ENCODE results near the gene TUBB2A. TPM values are rescaled to one million over a fixed set of nuclear protein-coding genes. Genes with fewer than 3 reads are reported as not detected.

Gene TUBB2A
- total RNA-seq, 1 experiment from 2014 or later = 70.2 TPM

DNA sequence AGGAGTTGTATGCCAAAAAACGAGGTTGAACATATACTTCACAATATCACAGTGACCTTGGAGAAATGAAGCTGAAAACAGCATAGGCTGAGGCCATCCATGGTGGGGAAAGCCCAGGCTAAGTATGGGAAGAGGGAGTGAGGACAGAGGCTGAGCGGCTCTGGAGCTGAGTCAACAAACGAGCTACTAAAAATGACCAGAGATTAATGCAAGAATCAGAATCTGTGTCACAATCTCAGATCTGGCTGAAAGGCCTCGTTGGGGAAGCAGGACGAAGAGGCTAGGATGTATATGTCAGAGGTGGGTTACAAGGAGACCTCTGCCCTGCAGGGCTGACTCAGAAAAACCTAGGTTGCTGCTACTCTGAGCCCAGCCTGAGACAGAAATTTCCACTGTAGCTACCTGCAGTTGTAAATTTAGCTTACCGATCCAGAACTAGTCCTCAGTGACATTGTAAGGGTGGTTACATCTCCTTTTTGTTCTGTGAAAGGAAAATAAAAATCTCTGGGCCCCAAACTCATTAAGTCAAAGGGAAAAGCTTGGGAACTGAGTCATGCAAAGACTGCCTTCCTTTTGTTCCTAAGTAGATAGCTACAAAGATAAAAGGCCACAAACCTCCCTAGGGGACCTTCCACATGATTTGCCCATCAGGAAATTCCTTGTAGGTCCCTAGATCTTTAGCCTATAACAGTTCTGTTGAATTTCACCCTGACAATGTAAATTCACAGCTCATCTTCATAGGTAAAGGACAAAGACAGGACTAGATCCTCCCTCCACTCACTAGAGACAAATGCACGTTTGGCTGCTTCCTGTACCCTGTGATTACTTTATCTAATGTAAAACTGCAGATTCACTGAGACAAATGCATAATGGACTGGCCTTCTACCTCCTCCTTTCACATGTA is 8.5 kb upstream of the TUBB2A start:
- Histone ChIP-seq H3K9me3 (ENCODE audit: low read length) (no peaks in the 10 kb centered on the region), H3F3A (ENCODE audit: low read length, unreplicated experiment) (no peaks in the 10 kb centered on the region), H3K4me3 (ENCODE audit: low read length) (no peak overlapping the region), H3K4me1 (ENCODE audit: insufficient read depth, low read length) (peaks cover 19% of the 10 kb centered on the region), H3K9ac (ENCODE audit: low read length) (no peak overlapping the region), H3K36me3 (ENCODE audit: low read depth, low read length) (no peaks in the 10 kb centered on the region), H3K27ac (ENCODE audit: low read length) (no peak overlapping the region), H4K20me1 (ENCODE audit: low read length) (no peaks in the 10 kb centered on the region), H3K9me2 (replicated peaks; ENCODE audit: low read length) (no peaks in the 10 kb centered on the region), H3K27me3 (ENCODE audit: low read length) (no peaks in the 10 kb centered on the region), H3K79me2 (ENCODE audit: low read length) (no peaks in the 10 kb centered on the region), H2AFZ (ENCODE audit: low read length) (no peak overlapping the region), H3K4me2 (ENCODE audit: low read length) (no peak overlapping the region)
- BruUV-seq (replicated peaks) = no TSS peak
- POLR2A ChIA-PET (ENCODE audit: unreplicated experiment) = no interaction called here
- TF ChIP-seq EZH2 (IDR thresholded peaks at IDR 0.05; ENCODE audit: low read length, unreplicated experiment) = no peak
- TF ChIP-seq CTCF (conservative IDR thresholded peaks at IDR 0.05; ENCODE audit: low read depth, low read length) = no peak
- TF ChIP-seq EZH2phosphoT487 (IDR thresholded peaks at IDR 0.05; ENCODE audit: borderline replicate concordance, low read length) = no peak
- DNase-seq (peak; percentile 35), ATAC-seq (no peak)
- CTCF ChIA-PET = no interaction called here
- intact Hi-C loops (cut with micrococcal nuclease) = no loop called here

DNA sequence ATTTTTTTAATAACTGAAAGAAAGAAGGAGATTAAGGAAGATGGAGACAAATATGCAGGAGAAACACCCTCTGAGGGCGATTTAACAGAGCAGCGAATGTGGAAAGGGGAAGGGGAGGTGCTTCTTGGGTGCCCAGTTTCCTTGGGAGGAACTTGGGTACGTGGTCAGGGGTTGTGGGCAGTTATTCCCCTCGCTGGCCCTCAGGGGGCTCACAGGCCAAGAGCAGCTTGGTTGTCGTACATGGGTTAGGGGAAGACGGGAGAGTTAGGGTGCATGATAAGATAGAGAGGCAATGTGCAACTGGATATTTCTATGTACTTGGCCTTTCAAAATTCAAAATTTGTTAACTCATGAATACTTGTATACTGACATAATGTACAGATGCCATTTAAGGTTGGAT is 7.0 kb upstream of the TUBB2A start:
- no peak overlapping the region for H3K4me3 ChIP-seq (ENCODE audit: low read length)
- H3K9ac ChIP-seq (ENCODE audit: low read length) = no peak overlapping the region
- ChIA-PET CTCF (no interaction called here), POLR2A (ENCODE audit: unreplicated experiment) (no interaction called here)
- H3K9me3 ChIP-seq (ENCODE audit: low read length) = no peaks in the 10 kb centered on the region
- H3K79me2 ChIP-seq (ENCODE audit: low read length) = no peaks in the 10 kb centered on the region
- H3K36me3 ChIP-seq (ENCODE audit: low read depth, low read length) = no peaks in the 10 kb centered on the region
- TF ChIP-seq EZH2 (IDR thresholded peaks at IDR 0.05; ENCODE audit: low read length, unreplicated experiment) (no peak), CTCF (conservative IDR thresholded peaks at IDR 0.05; ENCODE audit: low read depth, low read length) (no peak), EZH2phosphoT487 (IDR thresholded peaks at IDR 0.05; ENCODE audit: borderline replicate concordance, low read length) (no peak)
- DNase-seq (no peak), ATAC-seq (no peak)
- intact Hi-C loops (cut with micrococcal nuclease) = no loop called here
- BruUV-seq (replicated peaks) = no TSS peak
- no peak overlapping the region for H3K27ac ChIP-seq (ENCODE audit: low read length)
- H2AFZ ChIP-seq (ENCODE audit: low read length) = no peak overlapping the region
- H3F3A ChIP-seq (ENCODE audit: low read length, unreplicated experiment) = no peaks in the 10 kb centered on the region
- H3K27me3 ChIP-seq (ENCODE audit: low read length) = no peaks in the 10 kb centered on the region
- no peaks in the 10 kb centered on the region for H3K9me2 ChIP-seq (replicated peaks; ENCODE audit: low read length)
- peaks cover 26% of the 10 kb centered on the region for H3K4me1 ChIP-seq (ENCODE audit: insufficient read depth, low read length)
- H4K20me1 ChIP-seq (ENCODE audit: low read length) = no peaks in the 10 kb centered on the region
- no peak overlapping the region for H3K4me2 ChIP-seq (ENCODE audit: low read length)

GRCh38 chr6:3163248-3163594 is 5.9 kb upstream of the TUBB2A start:
- no TSS peak for BruUV-seq (replicated peaks)
- Histone ChIP-seq H3F3A (ENCODE audit: low read length, unreplicated experiment) (no peaks in the 10 kb centered on the region), H3K4me2 (ENCODE audit: low read length) (peak overlapping the region; percentile 86), H4K20me1 (ENCODE audit: low read length) (no peaks in the 10 kb centered on the region), H3K79me2 (ENCODE audit: low read length) (no peaks in the 10 kb centered on the region), H2AFZ (ENCODE audit: low read length) (peak overlapping the region; percentile 79), H3K27me3 (ENCODE audit: low read length) (no peaks in the 10 kb centered on the region), H3K4me1 (ENCODE audit: insufficient read depth, low read length) (peaks cover 27% of the 10 kb centered on the region), H3K4me3 (ENCODE audit: low read length) (peak overlapping the region; percentile 74), H3K27ac (ENCODE audit: low read length) (no peak overlapping the region), H3K9ac (ENCODE audit: low read length) (peak overlapping the region; percentile 79), H3K36me3 (ENCODE audit: low read depth, low read length) (no peaks in the 10 kb centered on the region), H3K9me3 (ENCODE audit: low read length) (no peaks in the 10 kb centered on the region), H3K9me2 (replicated peaks; ENCODE audit: low read length) (no peaks in the 10 kb centered on the region)
- no peak for TF ChIP-seq EZH2phosphoT487 (IDR thresholded peaks at IDR 0.05; ENCODE audit: borderline replicate concordance, low read length)
- 0 out of 2 replicates have a peak, but pooled peaks have one; percentile 11 for TF ChIP-seq CTCF (conservative IDR thresholded peaks at IDR 0.05; ENCODE audit: low read depth, low read length)
- DNase-seq (no peak), ATAC-seq (no peak)
- ChIA-PET CTCF (interaction anchor here (1.9 kb wide), 2 partner anchors 46 to 88 kb away, joined by 7 to 10 read pairs; no protein-coding TSS in a partner anchor), POLR2A (ENCODE audit: unreplicated experiment) (interaction anchor here (1.7 kb wide), 1 partner anchor 46 kb away, joined by 9 read pairs; no protein-coding TSS in a partner anchor)
- intact Hi-C loops (cut with micrococcal nuclease) = loop anchor here (2.0 kb wide), 1 partner anchor 88 kb away; no protein-coding TSS in a partner anchor
